NCI-H1092 (cell line): ENCODE data around the gene CD300LB.
"Not testable (repeated sequence)": the region's sequence is repeated elsewhere in the genome, so short reads cannot be mapped to it uniquely, and the experiment has no call there.

Experiments
- DNase-seq: peaks from one replicate; lab custom pipeline; 2025; lab: John Stamatoyannopoulos, UW

Gene CD300LB

DNA sequence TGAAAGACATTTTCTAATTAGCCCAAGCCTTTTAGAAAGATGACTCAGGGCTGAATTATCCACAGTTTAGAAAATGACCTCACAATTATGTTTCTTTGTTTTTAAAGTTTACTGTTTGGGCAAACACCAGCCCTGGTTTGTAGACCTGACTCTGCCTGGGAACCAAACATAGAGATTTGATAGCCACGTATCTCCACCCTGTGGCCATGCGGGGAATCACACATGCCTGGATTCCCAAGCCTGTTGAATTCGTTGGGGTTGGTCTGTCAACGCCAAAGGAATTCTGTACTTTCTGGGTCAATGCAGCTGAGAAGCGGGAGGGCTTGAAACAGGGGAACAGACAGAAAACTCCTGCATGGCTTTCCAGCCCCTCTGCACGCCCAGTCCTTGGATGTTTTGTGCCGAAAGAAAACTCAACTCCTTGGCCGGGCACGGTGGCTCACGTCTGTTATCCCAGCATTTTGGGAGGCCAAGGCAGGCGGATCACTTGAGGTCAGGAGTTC lies 37.9 kb downstream of the CD300LB start:
- DNase-seq = peak; percentile 33

DNA sequence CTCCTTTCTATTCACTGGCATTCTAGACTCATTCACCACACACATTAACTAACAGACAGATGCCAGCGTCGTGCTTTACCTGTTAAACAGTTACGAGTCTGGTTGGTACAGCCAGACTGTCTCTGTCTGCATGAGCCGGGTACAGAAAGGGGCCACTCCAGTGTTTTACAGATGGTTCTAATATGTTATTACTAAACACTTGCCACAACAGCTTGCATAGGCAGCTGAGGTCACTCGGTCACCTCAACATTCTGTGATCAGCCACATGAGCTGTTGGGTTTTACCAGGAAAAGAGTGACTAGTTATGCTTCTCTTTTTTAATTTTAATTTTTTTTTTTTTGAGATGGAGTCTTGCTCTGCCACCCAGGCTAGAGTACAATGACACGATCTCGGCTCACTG lies 39.6 kb downstream of the CD300LB start:
- DNase-seq = no peak

DNA sequence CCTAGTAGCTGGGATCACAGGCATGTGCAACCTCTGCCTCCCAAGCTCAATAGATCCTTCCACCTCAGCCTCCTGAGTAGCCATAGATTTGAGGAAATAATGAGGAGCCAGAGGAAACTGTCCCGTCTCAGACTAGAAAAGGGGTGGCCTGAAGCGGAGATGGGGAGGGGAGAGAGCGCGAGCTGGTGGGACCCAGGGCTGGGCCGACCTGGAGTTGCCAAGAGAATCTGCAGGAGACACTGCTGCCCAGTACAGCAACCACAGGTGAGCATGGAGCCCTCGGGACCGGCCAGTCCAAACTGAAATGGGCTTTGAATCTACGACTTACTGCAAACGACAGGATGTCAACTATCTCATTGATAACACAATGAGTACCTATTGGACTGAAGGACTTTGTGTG lies 40.6 kb downstream of the CD300LB start:
- no peak for DNase-seq

DNA sequence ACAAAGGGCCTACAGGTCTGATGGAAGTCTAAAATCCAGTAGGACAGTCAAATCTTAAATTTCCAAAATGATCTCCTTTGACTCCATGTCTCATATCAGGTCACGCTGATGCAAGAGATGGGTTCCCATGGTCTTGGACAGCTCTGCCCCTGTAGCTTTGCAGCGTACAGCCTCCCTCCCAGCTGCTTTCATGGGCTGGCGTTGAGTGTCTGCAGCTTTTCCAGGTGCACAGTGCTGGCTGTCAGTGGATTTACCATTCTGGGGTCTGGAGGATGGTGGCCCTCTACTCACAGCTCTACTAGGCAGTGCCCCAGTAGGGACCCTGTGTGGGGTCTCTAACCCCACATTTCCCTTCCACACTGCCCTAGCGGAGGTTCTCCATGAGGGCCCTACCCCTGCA lies 43.0 kb downstream of the CD300LB start:
- not testable (repeated sequence) for DNase-seq

GRCh38 chr17:74485841-74486240 lies 45.4 kb downstream of the CD300LB start:
- no peak for DNase-seq

DNA sequence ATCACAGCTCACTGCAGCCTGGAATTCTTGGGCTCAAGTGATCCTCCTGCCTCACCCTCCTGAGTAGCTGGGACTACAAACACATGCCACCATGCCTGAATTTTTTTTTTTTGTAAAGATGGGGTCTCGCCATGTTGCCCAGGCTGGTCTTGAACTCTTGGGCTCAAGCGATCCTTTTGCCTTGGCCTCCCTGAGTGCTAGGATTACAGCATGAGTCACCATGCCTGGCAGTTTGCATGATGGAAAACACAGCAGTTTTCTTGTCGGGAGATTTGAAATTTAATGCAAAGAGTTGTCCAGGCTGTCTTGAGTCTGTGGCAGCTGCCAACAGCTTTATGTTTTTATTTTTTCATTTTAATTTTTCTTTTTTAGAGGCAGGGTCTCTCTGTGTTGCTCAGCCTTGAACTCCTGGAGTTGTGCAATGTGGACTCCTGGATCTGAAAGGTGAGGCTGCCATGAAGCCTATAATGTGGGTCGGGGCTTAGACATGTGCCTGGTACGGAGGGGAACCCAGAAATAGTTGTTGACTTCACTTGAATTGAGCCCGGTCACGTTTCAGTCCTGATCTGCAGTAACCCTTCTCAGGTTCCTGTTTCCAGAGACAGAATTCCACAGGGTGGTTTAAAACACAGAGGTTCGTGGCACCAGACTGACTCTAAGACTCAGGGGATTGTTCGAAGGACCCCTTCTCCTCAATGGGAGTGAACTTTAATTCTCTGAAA lies 46.1 kb downstream of the CD300LB start:
- DNase-seq = no peak

GRCh38 chr17:74484066-74484465 lies 47.2 kb downstream of the CD300LB start:
- DNase-seq = no peak

GRCh38 chr17:74481621-74482020 lies 49.7 kb downstream of the CD300LB start:
- no peak for DNase-seq

DNA sequence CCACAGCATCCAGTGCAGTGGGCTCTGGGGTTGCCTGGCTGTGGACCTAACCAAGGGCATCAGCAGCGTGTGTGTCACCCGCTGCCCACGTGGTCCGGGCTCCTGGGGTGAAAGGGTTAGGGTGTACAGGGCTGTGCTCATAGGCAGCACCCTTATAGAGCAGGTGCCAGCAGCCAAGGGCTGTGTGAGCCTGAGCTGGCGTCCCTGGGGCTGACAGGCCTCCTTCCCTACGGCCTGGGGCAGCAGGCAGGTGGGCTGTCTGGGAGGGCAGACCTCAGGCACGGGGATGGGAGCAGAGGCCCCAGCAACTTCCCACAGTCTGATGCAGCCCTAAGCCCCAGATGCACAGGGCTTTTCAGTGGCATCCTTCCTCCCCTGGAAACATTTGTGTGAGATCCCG lies 51.0 kb downstream of the CD300LB start:
- no peak for DNase-seq

- DNase-seq = no peak
Observed at GRCh38 chr17:74478420-74479100, 52.7 kb downstream of the CD300LB start.

- no peak for DNase-seq
Observed at GRCh38 chr17:74477411-74477810, 53.9 kb downstream of the CD300LB start.

GRCh38 chr17:74475189-74475588 lies 56.1 kb downstream of the CD300LB start:
- DNase-seq = no peak

GRCh38 chr17:74474043-74474792 lies 57.1 kb downstream of the CD300LB start:
- no peak for DNase-seq

DNA sequence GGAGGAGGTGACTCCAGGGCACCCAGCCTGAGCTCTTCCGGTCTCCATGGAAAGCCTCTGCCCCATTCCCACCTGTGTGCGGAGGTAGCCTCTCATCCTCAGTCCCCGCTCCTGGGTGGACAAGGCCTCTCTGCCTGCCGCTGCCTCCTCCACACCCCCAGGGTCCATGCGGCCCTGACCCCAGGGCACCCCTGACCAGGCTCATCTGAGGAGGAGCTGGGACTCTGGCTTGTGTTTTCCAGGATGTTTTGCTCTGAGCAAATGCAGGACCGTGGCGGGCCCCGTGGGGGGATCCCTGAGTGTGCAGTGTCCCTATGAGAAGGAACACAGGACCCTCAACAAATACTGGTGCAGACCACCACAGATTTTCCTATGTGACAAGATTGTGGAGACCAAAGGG lies 58.0 kb downstream of the CD300LB start:
- no peak for DNase-seq

- DNase-seq = no peak
Observed at GRCh38 chr17:74472890-74473289, 58.4 kb downstream of the CD300LB start.

DNA sequence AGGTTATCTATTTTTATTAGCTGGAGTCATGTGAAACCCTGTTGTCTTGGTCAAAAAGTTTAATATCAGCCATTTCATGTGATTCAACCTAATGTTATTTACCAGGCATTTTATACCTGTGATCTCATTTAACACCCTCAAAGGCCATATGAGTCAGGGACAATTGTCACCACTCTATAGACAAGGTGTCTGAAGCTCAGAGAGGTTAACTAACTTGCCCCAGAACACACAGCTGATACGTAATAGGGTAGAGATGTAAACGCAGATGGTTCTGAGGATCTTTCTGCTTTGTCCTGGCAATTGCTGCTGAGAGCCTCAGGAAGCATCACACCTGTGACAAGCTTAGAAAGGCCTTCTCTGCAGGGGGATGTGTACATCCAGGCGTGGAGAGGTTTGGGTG lies 59.9 kb downstream of the CD300LB start:
- no peak for DNase-seq
